OCI-LY3 (cell line): Measurements from ENCODE around the gene LMBR1.

Experiments
- EZH2phosphoT487 ChIP-seq: fragments of 200-600 bp; shearing (Covaris generic); IDR thresholded peaks from 2 replicates; pipeline ENCODE4 v1.6.1; 2018; ENCODE audit warnings: antibody characterized with exemption, mixed run types, low read depth
- TF ChIP-seq, protein P1 (sequence below): fragments of 200-600, 300-600 bp; sonication (generic); IDR thresholded peaks from 2 replicates; pipeline ENCODE4 v1.5.1; 2014; ENCODE audit warnings: antibody characterized with exemption, low read length, low read depth

DNA sequence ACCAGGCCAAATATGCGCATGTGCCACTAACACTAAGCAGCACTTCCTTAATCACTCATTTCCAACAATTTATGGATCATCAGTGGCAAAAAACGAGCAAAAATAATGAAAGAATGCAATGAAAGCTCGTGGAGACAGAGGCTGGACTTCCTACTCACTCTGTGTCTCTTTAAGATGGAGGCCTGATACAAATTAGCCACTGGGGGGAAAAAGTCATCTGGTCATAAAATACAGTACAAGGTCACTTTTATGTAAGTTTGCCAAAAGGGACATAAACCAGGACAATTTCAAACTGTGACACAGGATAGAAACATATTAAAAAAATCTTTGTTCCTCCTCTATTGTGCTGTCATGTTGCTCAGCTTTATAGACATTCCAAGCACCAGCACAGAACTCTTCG lies 101.7 kb downstream of the LMBR1 start:
- TF ChIP-seq, protein P1, sequence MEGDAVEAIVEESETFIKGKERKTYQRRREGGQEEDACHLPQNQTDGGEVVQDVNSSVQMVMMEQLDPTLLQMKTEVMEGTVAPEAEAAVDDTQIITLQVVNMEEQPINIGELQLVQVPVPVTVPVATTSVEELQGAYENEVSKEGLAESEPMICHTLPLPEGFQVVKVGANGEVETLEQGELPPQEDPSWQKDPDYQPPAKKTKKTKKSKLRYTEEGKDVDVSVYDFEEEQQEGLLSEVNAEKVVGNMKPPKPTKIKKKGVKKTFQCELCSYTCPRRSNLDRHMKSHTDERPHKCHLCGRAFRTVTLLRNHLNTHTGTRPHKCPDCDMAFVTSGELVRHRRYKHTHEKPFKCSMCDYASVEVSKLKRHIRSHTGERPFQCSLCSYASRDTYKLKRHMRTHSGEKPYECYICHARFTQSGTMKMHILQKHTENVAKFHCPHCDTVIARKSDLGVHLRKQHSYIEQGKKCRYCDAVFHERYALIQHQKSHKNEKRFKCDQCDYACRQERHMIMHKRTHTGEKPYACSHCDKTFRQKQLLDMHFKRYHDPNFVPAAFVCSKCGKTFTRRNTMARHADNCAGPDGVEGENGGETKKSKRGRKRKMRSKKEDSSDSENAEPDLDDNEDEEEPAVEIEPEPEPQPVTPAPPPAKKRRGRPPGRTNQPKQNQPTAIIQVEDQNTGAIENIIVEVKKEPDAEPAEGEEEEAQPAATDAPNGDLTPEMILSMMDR: no peak
- TF ChIP-seq EZH2phosphoT487: no peak
